ENCODE measurements around the gene TNNT3.

Gene TNNT3

DNA sequence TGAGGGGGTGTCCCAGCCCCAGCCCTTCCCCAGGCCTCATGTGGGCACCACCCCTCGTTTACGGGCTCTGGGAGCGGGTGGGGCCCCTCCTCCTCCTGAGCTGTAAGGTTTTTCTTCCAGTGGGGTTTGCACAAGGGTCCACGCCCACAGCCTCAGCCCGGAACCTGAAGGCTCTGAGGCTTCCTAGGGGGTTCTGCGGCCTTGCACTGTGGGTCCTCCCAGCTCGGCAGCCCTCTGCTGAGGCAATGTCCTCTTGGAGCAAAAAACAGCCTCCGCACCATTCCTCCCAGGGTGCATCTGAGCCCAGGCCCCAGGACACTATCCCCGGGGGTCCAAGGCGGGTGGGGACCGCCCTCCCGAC is 64.1 kb downstream of the TNNT3 start:
- Histone ChIP-seq H3K9me2 (replicated peaks; ENCODE audit: control insufficient read depth, low read length) (no peaks in the 10 kb centered on the region), H4K20me1 (ENCODE audit: control insufficient read depth, insufficient read depth, low read depth, low read length) (no peaks in the 10 kb centered on the region), H3K27me3 (ENCODE audit: control insufficient read depth, low read length) (no peaks in the 10 kb centered on the region), H3K27ac (ENCODE audit: low read depth, low read length) (no peak overlapping the region), H3K4me1 (ENCODE audit: control insufficient read depth, low read length) (no peaks in the 10 kb centered on the region), H3K9me3 (ENCODE audit: control insufficient read depth, insufficient read depth, low read length) (no peaks in the 10 kb centered on the region), H3K79me2 (ENCODE audit: control insufficient read depth, low read length) (no peaks in the 10 kb centered on the region), H3K4me2 (ENCODE audit: low read length) (no peak overlapping the region), H3F3A (ENCODE audit: control insufficient read depth, insufficient read depth) (no peaks in the 10 kb centered on the region), H3K4me3 (ENCODE audit: low read length) (no peak overlapping the region), H3K36me3 (ENCODE audit: control insufficient read depth, low read length) (no peaks in the 10 kb centered on the region)
- TF ChIP-seq EZH2phosphoT487 (IDR thresholded peaks at IDR 0.05; ENCODE audit: borderline replicate concordance, low read length): no peak

DNA sequence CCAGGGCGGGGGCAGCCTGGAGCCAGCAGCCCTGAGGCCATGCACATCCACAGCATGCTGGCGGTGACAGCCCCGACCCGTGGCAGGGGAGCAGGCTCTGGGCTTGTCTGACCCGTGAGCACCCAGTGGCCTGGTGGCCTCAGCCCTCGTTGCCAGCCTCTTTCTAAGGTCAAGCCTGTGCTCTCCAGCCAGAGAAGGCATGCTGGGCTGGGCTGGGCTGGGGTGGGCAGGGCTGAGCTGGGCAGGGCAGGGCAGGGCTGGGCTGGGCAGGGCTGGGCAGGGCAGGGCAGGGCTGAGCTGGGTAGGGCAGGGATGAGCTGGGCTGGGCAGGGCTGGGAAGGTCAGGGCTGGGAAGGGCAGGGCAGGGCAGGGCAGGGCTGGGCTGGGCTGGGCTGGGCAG is 67.5 kb downstream of the TNNT3 start:
- no peaks in the 10 kb centered on the region for H3K27me3 ChIP-seq (ENCODE audit: control insufficient read depth, low read length)
- H3K79me2 ChIP-seq (ENCODE audit: control insufficient read depth, low read length): no peaks in the 10 kb centered on the region
- no peaks in the 10 kb centered on the region for H3K9me2 ChIP-seq (replicated peaks; ENCODE audit: control insufficient read depth, low read length)
- no peak overlapping the region for H3K4me2 ChIP-seq (ENCODE audit: low read length)
- no peak overlapping the region for H3K27ac ChIP-seq (ENCODE audit: low read depth, low read length)
- H4K20me1 ChIP-seq (ENCODE audit: control insufficient read depth, insufficient read depth, low read depth, low read length): no peaks in the 10 kb centered on the region
- no peaks in the 10 kb centered on the region for H3K9me3 ChIP-seq (ENCODE audit: control insufficient read depth, insufficient read depth, low read length)
- no peaks in the 10 kb centered on the region for H3F3A ChIP-seq (ENCODE audit: control insufficient read depth, insufficient read depth)
- TF ChIP-seq, protein P1, sequence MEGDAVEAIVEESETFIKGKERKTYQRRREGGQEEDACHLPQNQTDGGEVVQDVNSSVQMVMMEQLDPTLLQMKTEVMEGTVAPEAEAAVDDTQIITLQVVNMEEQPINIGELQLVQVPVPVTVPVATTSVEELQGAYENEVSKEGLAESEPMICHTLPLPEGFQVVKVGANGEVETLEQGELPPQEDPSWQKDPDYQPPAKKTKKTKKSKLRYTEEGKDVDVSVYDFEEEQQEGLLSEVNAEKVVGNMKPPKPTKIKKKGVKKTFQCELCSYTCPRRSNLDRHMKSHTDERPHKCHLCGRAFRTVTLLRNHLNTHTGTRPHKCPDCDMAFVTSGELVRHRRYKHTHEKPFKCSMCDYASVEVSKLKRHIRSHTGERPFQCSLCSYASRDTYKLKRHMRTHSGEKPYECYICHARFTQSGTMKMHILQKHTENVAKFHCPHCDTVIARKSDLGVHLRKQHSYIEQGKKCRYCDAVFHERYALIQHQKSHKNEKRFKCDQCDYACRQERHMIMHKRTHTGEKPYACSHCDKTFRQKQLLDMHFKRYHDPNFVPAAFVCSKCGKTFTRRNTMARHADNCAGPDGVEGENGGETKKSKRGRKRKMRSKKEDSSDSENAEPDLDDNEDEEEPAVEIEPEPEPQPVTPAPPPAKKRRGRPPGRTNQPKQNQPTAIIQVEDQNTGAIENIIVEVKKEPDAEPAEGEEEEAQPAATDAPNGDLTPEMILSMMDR (IDR thresholded peaks at IDR 0.05; ENCODE audit: low read depth, low read length, poor library complexity, severe bottlenecking): no peak
- TF ChIP-seq EZH2phosphoT487 (IDR thresholded peaks at IDR 0.05; ENCODE audit: borderline replicate concordance, low read length): no peak
- H3K4me1 ChIP-seq (ENCODE audit: control insufficient read depth, low read length): no peaks in the 10 kb centered on the region
- H3K4me3 ChIP-seq (ENCODE audit: low read length): no peak overlapping the region
- H3K36me3 ChIP-seq (ENCODE audit: control insufficient read depth, low read length): no peaks in the 10 kb centered on the region

- Histone ChIP-seq H3K36me3 (ENCODE audit: control insufficient read depth, low read length) (no peaks in the 10 kb centered on the region), H3K4me2 (ENCODE audit: low read length) (no peak overlapping the region), H3K9me3 (ENCODE audit: control insufficient read depth, insufficient read depth, low read length) (no peaks in the 10 kb centered on the region), H3K4me1 (ENCODE audit: control insufficient read depth, low read length) (no peaks in the 10 kb centered on the region), H3K4me3 (ENCODE audit: low read length) (no peak overlapping the region), H3K27me3 (ENCODE audit: control insufficient read depth, low read length) (no peaks in the 10 kb centered on the region), H3K79me2 (ENCODE audit: control insufficient read depth, low read length) (no peaks in the 10 kb centered on the region), H3F3A (ENCODE audit: control insufficient read depth, insufficient read depth) (no peaks in the 10 kb centered on the region), H3K9me2 (replicated peaks; ENCODE audit: control insufficient read depth, low read length) (no peaks in the 10 kb centered on the region), H3K27ac (ENCODE audit: low read depth, low read length) (no peak overlapping the region), H4K20me1 (ENCODE audit: control insufficient read depth, insufficient read depth, low read depth, low read length) (no peaks in the 10 kb centered on the region)
- TF ChIP-seq, protein P1 (IDR thresholded peaks at IDR 0.05; ENCODE audit: low read depth, low read length, poor library complexity, severe bottlenecking): no peak
- no peak for TF ChIP-seq EZH2phosphoT487 (IDR thresholded peaks at IDR 0.05; ENCODE audit: borderline replicate concordance, low read length)
These were observed 68.7 kb downstream of the TNNT3 start for GRCh38 chr11:1988174-1988573.
